NCI-H2107 treated with DMSO at 0.1 percent for 48 hours (cell line): ENCODE data around the gene TLCD3B.
"Not testable (repeated sequence)": the region's sequence is repeated elsewhere in the genome, so short reads cannot be mapped to it uniquely, and the experiment has no call there.

ENCODE experiments used
- DNase-seq: peaks from one replicate; lab custom pipeline; 2025; ENCODE audit not compliant: unreplicated experiment; lab: John Stamatoyannopoulos, UW

TLCD3B gene

GRCh38 chr16:30060836-30061554 is 29.9 kb upstream of the TLCD3B start:
- DNase-seq: no peak

- no peak for DNase-seq
Measured at GRCh38 chr16:30060346-30060745, 29.3 kb upstream of the TLCD3B start.

GRCh38 chr16:30054959-30055553 is 24.0 kb upstream of the TLCD3B start:
- peak; percentile 14 for DNase-seq

GRCh38 chr16:30054451-30054850 is 23.4 kb upstream of the TLCD3B start:
- no peak for DNase-seq

GRCh38 chr16:30053376-30054015 is 22.4 kb upstream of the TLCD3B start:
- no peak for DNase-seq

- peak; percentile 61 for DNase-seq
Measured at GRCh38 chr16:30052671-30053372, 21.8 kb upstream of the TLCD3B start.

- no peak for DNase-seq
Measured at GRCh38 chr16:30051518-30051917, 20.4 kb upstream of the TLCD3B start.

GRCh38 chr16:30049871-30050270 is 18.8 kb upstream of the TLCD3B start:
- no peak for DNase-seq

- no peak for DNase-seq
Measured at GRCh38 chr16:30046588-30046987, 15.5 kb upstream of the TLCD3B start.

- no peak for DNase-seq
Measured at GRCh38 chr16:30046178-30046577, 15.1 kb upstream of the TLCD3B start.

- DNase-seq: no peak
Measured at GRCh38 chr16:30041841-30042240, 10.8 kb upstream of the TLCD3B start.

- not testable (repeated sequence) for DNase-seq
Measured at GRCh38 chr16:30040690-30041089, 9.6 kb upstream of the TLCD3B start.

GRCh38 chr16:30040221-30040620 is 9.2 kb upstream of the TLCD3B start:
- no peak for DNase-seq

- no peak for DNase-seq
Measured at GRCh38 chr16:30033270-30033669, 2.2 kb upstream of the TLCD3B start.

- DNase-seq: peak; percentile 80
Measured at GRCh38 chr16:30032083-30032819, 1.2 kb upstream of the TLCD3B start.

GRCh38 chr16:30031477-30031918 is 427 bp upstream of the TLCD3B start:
- DNase-seq: no peak

- no peak for DNase-seq
Measured at GRCh38 chr16:30030011-30030685, 923 bp downstream of the TLCD3B start.

- no peak for DNase-seq
Measured at GRCh38 chr16:30028438-30029076, 2.5 kb downstream of the TLCD3B start.

- peak; percentile 43 for DNase-seq
Measured at GRCh38 chr16:30027588-30028437, 3.3 kb downstream of the TLCD3B start.
